Measurements from ENCODE around the gene CHMP4A.

Gene CHMP4A

DNA sequence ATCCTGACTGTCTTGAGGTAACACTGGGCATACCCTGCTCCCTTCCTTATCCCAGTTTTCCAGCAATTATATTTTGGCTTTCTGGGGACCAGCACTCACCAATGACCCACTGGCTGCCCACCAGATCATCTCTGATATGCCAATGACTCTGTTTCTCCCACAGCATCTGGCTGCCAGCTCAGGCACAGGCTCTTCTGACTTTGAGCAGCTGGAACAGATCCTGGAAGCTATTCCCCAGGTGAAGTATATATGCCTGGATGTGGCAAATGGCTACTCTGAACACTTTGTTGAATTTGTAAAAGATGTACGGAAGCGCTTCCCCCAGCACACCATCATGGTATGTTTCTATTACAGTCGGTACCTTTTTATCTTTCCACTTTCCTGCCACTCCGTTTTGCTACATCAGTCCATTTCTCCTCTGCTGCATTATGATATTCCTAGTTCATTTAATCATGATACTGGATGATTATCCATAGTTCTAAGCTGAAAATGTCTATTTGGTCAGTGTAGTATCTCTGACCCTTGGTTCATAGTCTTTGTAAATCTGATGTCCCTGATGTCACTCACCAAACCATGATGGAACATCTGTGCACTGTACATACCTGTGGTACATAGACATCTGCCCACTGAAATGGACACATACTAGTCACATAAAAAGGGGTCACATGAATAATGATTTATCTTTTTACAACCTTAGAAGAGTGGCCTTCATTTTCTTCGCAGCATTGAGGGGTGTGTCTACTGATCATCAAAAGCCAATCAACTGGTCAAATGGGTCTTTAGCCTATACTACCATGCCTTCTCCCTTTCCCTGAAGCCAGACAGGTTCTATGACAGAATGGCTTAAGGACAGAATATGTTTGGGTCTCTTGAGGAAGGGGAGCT, 22.8 kb upstream of the CHMP4A start:
- peaks cover 30% of the 10 kb centered on the region for H3K36me3 ChIP-seq (ENCODE audit: control insufficient read depth, insufficient read depth, low read length)
- no peaks in the 10 kb centered on the region for H3K27me3 ChIP-seq (ENCODE audit: control insufficient read depth, insufficient read depth, low read length, poor library complexity, severe bottlenecking)
- 94 to 95% methylated on average over 4 to 5 of the region's 5 CpGs for WGBS, 2 experiments
- H3K9me3 ChIP-seq (ENCODE audit: control insufficient read depth, low read length) = no peaks in the 10 kb centered on the region
- H3K27ac ChIP-seq (ENCODE audit: insufficient read depth, low read depth, low read length, poor library complexity, severe bottlenecking) = no peak overlapping the region
- H3K4me1 ChIP-seq (ENCODE audit: control insufficient read depth, insufficient read depth, low read length) = peaks cover 10% of the 10 kb centered on the region
- no peak overlapping the region for H3K4me3 ChIP-seq (ENCODE audit: insufficient read depth, low read depth, low read length)

GRCh38 chr14:24234095-24235005, 21.1 kb upstream of the CHMP4A start:
- no peaks in the 10 kb centered on the region for H3K9me3 ChIP-seq (ENCODE audit: control insufficient read depth, low read length)
- peaks cover 21% of the 10 kb centered on the region for H3K36me3 ChIP-seq (ENCODE audit: control insufficient read depth, insufficient read depth, low read length)
- no peak overlapping the region for H3K27ac ChIP-seq (ENCODE audit: insufficient read depth, low read depth, low read length, poor library complexity, severe bottlenecking)
- H3K4me3 ChIP-seq (ENCODE audit: insufficient read depth, low read depth, low read length) = no peak overlapping the region
- no peaks in the 10 kb centered on the region for H3K27me3 ChIP-seq (ENCODE audit: control insufficient read depth, insufficient read depth, low read length, poor library complexity, severe bottlenecking)
- peaks cover 12% of the 10 kb centered on the region for H3K4me1 ChIP-seq (ENCODE audit: control insufficient read depth, insufficient read depth, low read length)
- WGBS, 2 experiments = 86 to 94% methylated on average over 3 of the region's 3 CpGs

DNA sequence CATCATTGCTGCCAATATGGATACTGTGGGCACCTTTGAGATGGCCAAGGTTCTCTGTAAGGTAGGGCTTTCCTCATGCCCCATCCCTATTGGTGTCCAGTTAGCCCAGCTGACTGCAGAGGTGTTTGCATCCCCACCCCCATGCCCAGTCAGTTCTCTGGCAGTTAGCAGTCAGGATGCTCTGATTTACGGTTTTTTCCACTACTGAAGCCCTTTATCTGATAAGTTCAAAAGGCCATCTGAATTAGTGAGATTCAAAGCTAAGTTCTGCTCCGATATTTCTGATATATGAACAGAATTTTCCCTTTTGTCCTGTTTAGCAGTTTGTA, 20.2 kb upstream of the CHMP4A start:
- Histone ChIP-seq H3K36me3 (ENCODE audit: control insufficient read depth, insufficient read depth, low read length) (peaks cover 20% of the 10 kb centered on the region), H3K4me1 (ENCODE audit: control insufficient read depth, insufficient read depth, low read length) (peaks cover 12% of the 10 kb centered on the region), H3K4me3 (ENCODE audit: insufficient read depth, low read depth, low read length) (peak overlapping the region; percentile 66), H3K27ac (ENCODE audit: insufficient read depth, low read depth, low read length, poor library complexity, severe bottlenecking) (no peak overlapping the region), H3K27me3 (ENCODE audit: control insufficient read depth, insufficient read depth, low read length, poor library complexity, severe bottlenecking) (no peaks in the 10 kb centered on the region), H3K9me3 (ENCODE audit: control insufficient read depth, low read length) (no peaks in the 10 kb centered on the region)
- WGBS, 2 experiments = 88 to 94% methylated on average over 2 of the region's 2 CpGs

GRCh38 chr14:24232645-24233537, 19.6 kb upstream of the CHMP4A start, which contains the start of gene GMPR2:
Gene GMPR2 (plus strand): TSS chr14:24232929. CDS start chr14:24233254, 325 bp downstream.
- Histone ChIP-seq H3K4me1 (ENCODE audit: control insufficient read depth, insufficient read depth, low read length) (peaks cover 12% of the 10 kb centered on the region), H3K9me3 (ENCODE audit: control insufficient read depth, low read length) (no peaks in the 10 kb centered on the region), H3K4me3 (ENCODE audit: insufficient read depth, low read depth, low read length) (peak within 1 kb of the TSS; percentile 66), H3K27ac (ENCODE audit: insufficient read depth, low read depth, low read length, poor library complexity, severe bottlenecking) (peak within 1 kb of the TSS; percentile 79), H3K36me3 (ENCODE audit: control insufficient read depth, insufficient read depth, low read length) (peaks cover 14% of the 10 kb centered on the region), H3K27me3 (ENCODE audit: control insufficient read depth, insufficient read depth, low read length, poor library complexity, severe bottlenecking) (no peaks in the 10 kb centered on the region)
- WGBS, 2 experiments = 11 to 12% methylated on average over 38 of the region's 38 CpGs

DNA sequence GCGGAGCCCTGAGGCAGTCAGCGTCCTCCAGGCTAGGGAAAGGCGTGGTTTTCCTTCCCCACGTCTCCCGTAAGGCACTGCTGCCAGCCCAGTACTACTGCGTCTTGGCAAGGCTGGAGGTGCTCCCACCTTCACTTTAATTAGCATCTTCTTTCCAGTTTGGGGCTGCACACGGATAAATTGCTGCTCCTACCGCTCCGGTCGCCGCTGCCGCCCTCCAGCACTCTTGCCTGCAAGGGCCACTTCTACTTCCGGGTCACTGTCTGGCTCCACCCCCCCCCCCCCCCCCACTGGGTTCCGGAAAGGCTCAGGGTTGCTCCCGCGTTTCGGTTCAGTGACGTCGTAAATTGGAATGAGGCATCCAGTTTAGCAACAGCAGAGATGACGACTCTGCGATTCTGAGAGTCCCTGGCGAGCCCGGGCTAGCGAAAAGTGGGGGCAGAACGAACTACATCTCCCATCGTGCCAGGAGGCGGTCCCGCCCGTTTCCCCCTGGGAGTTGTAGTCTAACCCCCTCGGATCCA, 18.9 kb upstream of the CHMP4A start, which contains the start of gene NEDD8:
Gene NEDD8, minus strand, starts transcription at position 247 of the 524 bp plus-strand sequence. Its CDS starts 100 bp downstream, at position 147.
- peaks cover 8% of the 10 kb centered on the region for H3K36me3 ChIP-seq (ENCODE audit: control insufficient read depth, insufficient read depth, low read length)
- H3K9me3 ChIP-seq (ENCODE audit: control insufficient read depth, low read length) = no peaks in the 10 kb centered on the region
- H3K4me3 ChIP-seq (ENCODE audit: insufficient read depth, low read depth, low read length) = peak within 1 kb of the TSS; percentile 66
- no peaks in the 10 kb centered on the region for H3K27me3 ChIP-seq (ENCODE audit: control insufficient read depth, insufficient read depth, low read length, poor library complexity, severe bottlenecking)
- 0 to 1% methylated on average over 30 of the region's 30 CpGs for WGBS, 2 experiments
- H3K4me1 ChIP-seq (ENCODE audit: control insufficient read depth, insufficient read depth, low read length) = peaks cover 12% of the 10 kb centered on the region
- peak within 1 kb of the TSS; percentile 79 for H3K27ac ChIP-seq (ENCODE audit: insufficient read depth, low read depth, low read length, poor library complexity, severe bottlenecking)

GRCh38 chr14:24231263-24232120, 18.2 kb upstream of the CHMP4A start:
- WGBS, 2 experiments = 14 to 18% methylated on average over 22 to 23 of the region's 23 CpGs
- Histone ChIP-seq H3K27ac (ENCODE audit: insufficient read depth, low read depth, low read length, poor library complexity, severe bottlenecking) (peak overlapping the region; percentile 45), H3K36me3 (ENCODE audit: control insufficient read depth, insufficient read depth, low read length) (peaks cover 1% of the 10 kb centered on the region), H3K9me3 (ENCODE audit: control insufficient read depth, low read length) (no peaks in the 10 kb centered on the region), H3K4me3 (ENCODE audit: insufficient read depth, low read depth, low read length) (peak overlapping the region; percentile 66), H3K27me3 (ENCODE audit: control insufficient read depth, insufficient read depth, low read length, poor library complexity, severe bottlenecking) (no peaks in the 10 kb centered on the region), H3K4me1 (ENCODE audit: control insufficient read depth, insufficient read depth, low read length) (peaks cover 12% of the 10 kb centered on the region)

- Histone ChIP-seq H3K27me3 (ENCODE audit: control insufficient read depth, insufficient read depth, low read length, poor library complexity, severe bottlenecking) (no peaks in the 10 kb centered on the region), H3K4me3 (ENCODE audit: insufficient read depth, low read depth, low read length) (no peak overlapping the region), H3K27ac (ENCODE audit: insufficient read depth, low read depth, low read length, poor library complexity, severe bottlenecking) (no peak overlapping the region), H3K4me1 (ENCODE audit: control insufficient read depth, insufficient read depth, low read length) (peaks cover 11% of the 10 kb centered on the region), H3K9me3 (ENCODE audit: control insufficient read depth, low read length) (no peaks in the 10 kb centered on the region), H3K36me3 (ENCODE audit: control insufficient read depth, insufficient read depth, low read length) (no peaks in the 10 kb centered on the region)
- 0% methylated on average over 1 of the region's 1 CpG for WGBS, 2 experiments
Observed at GRCh38 chr14:24228902-24229301, 15.6 kb upstream of the CHMP4A start.

GRCh38 chr14:24226473-24226872, 13.2 kb upstream of the CHMP4A start:
- H3K36me3 ChIP-seq (ENCODE audit: control insufficient read depth, insufficient read depth, low read length) = no peaks in the 10 kb centered on the region
- H3K4me3 ChIP-seq (ENCODE audit: insufficient read depth, low read depth, low read length) = no peak overlapping the region
- peaks cover 4% of the 10 kb centered on the region for H3K4me1 ChIP-seq (ENCODE audit: control insufficient read depth, insufficient read depth, low read length)
- no peaks in the 10 kb centered on the region for H3K27me3 ChIP-seq (ENCODE audit: control insufficient read depth, insufficient read depth, low read length, poor library complexity, severe bottlenecking)
- H3K27ac ChIP-seq (ENCODE audit: insufficient read depth, low read depth, low read length, poor library complexity, severe bottlenecking) = no peak overlapping the region
- 100% methylated on average over 1 of the region's 1 CpG; no CpG with 5 or more reads in 1 of the 2 experiments for WGBS, 2 experiments
- H3K9me3 ChIP-seq (ENCODE audit: control insufficient read depth, low read length) = no peaks in the 10 kb centered on the region
